Islet of Langerhans (tissue), 1 donor: Measurements from ENCODE around the gene BARHL1.
"Not testable (repeated sequence)": the region's sequence is repeated elsewhere in the genome, so short reads cannot be mapped to it uniquely, and the experiment has no call there.

Experiments used
- FAIRE-seq: peaks from one replicate; lab custom pipeline; 2011; peaks lifted over from hg19 to GRCh38; lab: Jason Lieb, UNC

Gene BARHL1

DNA sequence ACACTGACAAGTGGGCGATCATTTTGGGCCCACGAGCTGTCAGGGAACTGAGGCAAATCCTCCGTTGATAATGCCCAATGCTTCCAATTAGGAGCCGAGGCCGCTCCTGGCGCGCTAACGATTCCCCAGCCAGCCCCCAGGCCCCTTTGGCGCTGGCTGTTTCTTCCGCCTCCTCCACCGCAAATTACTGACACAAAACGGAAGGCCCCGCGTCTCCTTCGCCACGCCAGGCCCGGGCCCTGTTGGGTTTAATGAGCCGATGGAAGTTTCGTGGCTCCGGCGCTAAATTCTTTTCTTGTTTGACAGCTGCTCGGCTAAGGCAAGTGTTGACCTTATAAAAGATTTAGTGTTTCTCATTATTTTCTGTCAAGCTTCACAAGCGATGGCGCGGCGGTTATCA is 25.7 kb upstream of the BARHL1 start:
- FAIRE-seq, result no peak

DNA sequence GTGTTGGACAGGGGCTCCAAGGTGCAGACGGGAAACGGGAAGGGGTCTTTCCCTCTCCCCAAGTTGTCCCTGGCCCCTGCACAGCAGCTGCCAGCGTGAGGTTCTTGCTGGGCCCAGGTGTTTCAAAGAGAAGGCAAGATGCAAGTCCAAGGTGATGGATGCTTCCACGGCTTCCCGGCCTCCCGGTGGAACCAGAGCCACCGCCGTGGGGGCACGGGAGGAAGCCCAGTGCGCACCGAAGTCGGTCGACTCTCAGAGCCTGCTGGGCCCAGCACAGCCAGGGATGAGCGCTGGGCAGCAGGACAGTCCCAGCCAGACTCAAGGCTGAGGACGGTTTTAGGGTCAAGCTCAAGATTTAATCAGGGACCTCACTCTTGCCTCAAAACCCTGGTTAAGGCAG is 25.2 kb upstream of the BARHL1 start:
- FAIRE-seq, result no peak

DNA sequence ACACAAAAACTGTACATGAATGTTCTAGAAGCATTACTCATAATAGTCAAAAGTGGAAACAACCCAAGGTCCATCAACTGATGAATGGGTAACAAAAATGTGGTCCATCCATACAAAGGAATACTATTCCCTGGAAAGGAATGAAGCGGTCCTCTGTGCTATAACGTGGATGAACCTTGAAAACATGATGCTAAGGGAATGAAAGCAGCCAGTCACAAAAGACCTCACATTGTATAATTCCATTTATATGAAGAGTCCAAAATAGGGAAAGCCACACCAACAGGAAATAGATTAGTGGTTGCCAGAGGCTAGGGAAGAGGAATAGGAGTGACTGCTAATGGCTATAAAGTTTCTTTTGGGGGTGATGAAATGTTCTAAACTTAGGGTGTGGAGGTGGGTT is 22.7 kb upstream of the BARHL1 start:
- no peak for FAIRE-seq

DNA sequence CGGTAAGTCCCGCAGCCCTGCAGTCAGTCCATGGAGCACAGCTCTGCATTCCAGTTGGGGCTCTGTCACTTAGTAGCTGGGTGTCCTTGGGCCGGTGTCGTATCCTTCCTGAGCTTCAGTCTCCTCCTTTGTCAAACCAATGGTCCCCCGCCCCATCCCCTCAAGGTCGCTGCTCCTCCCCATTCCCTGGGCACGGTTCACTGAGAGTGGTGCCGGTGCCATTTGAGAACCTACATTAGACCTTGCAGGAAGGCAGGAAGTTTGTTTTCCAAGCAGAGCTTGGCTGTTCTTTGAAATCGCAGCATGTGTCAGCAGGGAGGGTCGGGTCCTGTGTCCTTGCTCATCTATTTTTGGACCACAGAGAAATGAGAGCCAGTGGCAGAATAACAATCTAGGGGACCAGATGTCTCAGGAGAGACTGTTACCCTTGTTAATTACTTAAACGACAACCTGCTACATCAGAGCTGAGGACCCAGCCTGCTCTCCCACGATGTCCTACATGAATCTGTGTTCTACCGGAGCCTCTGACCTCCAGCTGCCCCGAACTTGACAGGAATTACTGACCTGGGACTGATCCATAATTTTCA is 21.7 kb upstream of the BARHL1 start:
- no peak for FAIRE-seq

DNA sequence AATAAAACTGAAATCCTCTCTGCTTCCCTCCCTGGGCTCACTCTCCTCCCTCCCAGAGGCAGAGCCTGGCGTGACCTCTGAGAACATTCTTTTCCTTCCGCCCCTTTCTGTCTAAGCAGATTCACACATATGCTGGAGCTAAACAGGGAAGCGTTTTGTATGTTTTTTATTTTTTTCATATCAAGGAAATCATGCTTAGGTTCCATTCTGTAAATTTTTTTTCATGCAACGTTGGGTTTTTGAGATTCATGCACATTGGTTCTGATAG is 20.2 kb upstream of the BARHL1 start:
- FAIRE-seq, result no peak

DNA sequence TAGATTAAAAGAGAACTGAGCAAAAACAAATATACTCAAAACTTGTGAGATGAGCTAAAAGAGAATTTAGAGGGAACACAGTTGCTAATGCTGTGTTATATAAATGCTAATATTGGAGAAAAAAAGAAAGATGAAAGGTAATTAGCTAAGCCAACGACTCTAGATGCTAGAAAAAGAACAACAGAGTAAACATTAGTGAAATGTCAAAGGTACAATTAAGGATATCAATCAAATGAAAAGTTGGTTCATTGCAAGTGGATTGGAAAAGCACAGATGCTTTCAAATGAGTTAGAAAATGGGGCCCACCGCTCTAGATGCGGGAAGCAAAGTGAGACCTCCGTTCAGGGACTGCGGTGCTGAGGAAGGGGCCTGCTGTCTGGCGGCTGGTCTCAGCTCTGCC is 17.9 kb upstream of the BARHL1 start:
- FAIRE-seq, result no peak

DNA sequence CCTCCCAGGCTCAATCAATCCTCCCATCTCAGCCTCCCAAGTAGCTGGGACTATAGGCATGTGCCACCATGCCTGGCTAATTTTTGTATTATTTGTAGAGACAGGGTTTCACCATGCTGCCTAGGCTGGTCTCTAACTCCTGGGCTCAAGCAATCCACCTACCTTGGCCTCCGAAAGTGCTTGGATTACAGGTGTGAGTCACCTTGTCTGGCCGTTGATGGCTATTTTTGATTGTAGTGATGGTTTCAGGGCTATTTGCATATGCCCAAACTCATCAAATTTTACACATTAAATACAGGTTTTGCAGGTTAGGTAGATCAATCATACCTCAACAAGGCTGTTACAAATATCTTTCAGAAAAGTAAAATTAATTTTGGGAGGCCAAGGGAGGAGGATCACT is 13.6 kb upstream of the BARHL1 start:
- not testable (repeated sequence) for FAIRE-seq

DNA sequence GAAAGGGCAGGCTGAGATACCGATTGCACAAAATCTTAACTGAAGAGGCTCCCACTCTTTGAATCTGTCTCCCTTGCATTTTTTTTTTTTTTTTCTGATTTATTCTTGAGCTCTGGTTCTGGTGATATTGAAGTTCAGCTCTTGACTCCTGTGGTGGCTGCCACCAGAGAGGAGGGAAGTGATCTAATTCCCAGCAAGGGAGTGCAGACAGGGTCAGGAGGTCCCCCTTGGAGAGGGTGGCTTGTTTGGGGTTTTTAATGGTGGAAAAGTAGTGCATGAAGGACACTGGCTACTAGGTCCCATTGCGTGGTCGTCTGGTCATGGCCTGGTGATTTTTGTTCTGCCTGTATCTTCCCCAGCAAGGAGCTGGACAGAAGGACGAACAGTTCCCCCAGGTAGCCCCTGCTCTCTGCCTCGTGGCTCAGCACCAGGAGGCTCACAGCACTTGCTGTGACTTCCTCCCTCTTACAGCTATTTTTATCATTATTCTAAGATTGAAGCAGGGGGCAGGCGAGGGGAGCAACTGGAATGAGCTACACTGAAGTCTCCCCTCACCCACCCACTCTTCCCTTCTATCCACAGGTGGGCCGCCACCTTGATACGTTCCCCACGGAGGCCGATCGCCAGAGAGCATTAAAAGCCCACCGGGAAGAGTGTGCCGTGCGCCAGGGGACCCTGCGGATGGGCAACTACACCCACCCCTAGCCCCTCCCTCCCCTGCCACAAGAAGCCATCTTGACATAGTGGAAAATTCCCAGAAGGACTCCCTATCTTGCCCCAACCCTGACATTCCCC is 10.4 kb upstream of the BARHL1 start:
- no peak for FAIRE-seq

DNA sequence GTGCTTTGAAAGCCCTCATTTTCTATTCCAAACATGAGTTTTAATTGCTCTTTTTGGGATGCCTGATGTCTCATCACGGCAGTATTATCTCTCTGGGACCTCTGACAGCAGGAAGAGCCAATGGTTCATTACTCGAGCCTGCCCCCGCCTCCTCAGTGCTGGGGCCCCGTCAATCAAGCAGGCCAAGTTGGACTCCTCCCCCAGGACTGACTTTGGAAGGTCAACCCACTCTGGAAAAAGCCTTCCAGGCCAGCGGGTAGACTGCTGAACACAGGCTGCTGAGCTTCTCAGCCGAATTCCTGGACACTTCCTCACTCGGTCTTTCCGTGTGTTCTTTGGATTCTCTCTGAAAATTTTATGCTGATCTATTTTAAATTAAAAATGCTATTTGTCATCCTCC is 9.5 kb upstream of the BARHL1 start:
- no peak for FAIRE-seq

DNA sequence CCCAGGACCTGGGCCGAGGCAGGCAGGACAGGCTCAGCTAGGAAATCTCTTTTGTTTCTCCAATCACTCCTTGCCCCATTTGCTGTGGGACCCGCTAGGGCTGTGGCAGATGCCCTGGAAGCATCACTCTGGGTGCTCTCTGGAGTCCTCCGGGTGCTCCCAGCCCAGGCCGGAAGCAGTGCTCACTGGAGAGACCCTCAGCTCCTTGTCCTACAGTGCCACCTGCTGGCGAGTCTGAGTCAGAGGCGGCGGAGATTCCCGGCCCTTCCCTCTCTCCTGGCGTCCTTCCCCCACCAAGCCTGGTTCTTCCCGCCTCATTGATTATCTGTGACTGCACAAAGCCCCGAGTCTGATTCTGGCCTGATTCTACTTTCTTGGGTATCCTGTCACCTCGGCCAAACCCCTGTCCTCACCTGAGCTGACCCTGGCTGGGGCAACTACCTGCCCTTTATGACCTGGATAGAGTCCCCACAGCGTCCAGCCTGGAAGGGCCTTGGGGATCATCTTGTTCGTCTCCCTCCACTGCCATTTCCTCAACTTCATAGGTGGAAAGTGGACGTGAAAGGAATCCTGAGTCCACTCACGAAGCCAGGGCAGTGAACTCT is 7.3 kb upstream of the BARHL1 start:
- FAIRE-seq, result no peak

DNA sequence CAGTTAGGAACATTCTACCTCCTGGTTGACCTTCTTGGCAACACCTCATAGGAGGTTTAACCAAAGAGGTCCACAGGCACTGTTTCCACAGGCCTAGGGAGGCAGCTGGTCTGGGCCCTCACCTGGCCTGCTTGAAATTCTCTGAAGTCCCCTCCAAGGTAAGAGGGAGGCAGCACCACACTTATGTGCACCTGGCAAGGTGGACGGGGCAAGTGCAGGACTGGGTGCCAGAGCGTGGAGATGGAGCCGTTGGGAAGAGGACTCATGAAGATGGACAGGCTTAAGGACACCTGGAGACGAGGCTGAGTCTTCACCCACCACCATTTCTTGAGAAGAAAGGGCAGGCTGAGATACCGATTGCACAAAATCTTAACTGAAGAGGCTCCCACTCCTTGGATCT is 6.6 kb upstream of the BARHL1 start:
- FAIRE-seq, result no peak

DNA sequence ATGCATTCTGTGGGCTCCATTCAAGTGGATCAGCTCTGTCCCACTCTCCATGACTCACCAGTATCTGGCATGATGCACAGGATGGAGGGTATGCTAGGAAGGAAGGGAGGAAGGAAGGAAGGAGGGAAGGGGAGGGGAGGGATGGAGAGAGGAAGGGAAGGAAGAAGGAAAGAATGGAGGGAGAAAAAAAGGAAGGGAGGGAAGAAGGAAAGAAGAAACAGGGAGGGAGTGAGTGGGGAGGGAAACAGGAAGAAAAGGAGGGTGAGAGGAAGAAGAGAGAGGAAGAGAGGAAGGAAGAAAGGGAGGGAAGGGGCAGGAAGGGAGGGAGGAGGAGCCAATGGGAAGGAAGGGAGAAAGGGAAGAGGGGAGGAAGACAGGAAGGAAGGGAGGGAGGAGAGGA is 5.3 kb upstream of the BARHL1 start:
- FAIRE-seq, result no peak

DNA sequence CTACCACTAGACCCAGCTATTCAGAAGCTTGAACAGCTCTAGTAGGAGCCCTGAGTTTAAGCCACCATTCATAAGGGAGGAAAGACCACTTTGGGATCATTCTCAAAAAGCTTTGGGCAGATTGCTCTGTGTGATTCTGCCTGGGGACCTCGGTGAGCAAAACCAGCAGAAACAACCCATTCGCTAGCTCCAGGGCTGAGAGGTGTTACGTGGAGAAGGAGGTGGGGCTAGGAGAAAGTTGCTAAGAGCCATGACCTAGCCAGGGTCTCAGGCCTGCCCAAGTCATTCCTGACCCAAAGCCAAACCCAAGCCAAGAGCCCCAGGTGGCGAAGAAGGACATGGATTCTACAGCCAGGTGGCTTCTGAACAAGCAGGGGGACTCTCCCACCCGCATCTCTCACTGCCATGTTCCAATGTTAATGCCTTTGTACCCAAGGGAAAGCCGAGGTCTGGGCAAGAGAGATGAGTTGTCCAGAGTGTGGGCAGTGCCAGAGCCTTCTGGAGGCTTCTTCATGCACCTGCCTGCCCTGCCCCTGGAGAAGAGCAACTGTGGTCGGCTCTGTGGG is 4.0 kb upstream of the BARHL1 start:
- FAIRE-seq, result no peak

DNA sequence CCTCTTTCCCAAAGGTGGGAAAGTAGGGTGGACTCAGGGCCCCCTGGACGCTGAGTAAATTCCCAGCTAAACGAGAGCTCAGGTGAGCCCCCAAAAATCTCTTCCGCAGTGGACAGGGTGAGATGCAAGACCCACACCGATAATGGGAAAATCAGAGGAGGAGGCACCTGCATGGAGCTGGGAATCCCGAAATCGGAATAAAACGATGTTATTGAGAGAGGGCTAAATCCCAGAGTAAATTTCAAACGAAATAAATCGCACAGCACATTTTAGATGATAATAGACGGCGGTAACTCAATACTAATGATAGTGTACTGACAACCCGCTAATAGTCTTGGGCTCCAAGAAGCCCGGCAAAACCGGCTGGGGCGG is 3.0 kb upstream of the BARHL1 start:
- no peak for FAIRE-seq

DNA sequence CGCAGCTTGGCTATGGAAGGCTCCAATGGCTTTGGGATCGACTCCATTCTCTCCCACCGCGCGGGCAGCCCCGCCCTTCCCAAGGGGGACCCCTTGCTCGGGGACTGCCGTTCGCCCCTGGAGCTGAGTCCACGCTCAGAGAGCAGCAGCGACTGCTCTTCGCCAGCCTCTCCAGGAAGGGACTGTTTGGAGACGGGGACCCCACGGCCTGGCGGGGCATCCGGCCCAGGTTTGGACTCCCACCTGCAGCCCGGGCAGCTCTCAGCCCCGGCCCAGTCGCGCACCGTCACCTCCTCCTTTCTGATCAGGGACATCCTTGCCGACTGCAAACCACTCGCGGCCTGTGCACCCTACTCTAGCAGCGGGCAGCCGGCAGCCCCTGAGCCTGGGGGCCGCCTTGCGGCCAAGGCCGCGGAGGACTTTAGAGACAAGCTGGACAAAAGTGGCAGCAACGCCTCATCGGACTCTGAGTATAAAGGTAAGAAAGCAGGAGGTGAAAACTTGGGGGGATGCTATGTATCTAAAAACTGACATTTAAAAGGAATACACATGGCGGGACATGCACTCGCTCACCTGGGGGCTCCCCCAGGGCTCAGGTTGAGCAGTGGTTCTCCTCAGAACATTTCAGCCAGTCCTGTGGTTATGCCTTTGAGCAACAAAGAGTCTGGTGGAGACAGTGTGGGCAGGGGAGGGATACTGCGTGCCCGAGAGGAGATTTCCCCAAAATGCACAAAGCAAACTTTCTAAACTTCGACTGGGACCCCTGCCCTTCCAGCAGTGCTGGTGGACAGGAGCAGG is 579 bp downstream of the BARHL1 start:
- no peak for FAIRE-seq

DNA sequence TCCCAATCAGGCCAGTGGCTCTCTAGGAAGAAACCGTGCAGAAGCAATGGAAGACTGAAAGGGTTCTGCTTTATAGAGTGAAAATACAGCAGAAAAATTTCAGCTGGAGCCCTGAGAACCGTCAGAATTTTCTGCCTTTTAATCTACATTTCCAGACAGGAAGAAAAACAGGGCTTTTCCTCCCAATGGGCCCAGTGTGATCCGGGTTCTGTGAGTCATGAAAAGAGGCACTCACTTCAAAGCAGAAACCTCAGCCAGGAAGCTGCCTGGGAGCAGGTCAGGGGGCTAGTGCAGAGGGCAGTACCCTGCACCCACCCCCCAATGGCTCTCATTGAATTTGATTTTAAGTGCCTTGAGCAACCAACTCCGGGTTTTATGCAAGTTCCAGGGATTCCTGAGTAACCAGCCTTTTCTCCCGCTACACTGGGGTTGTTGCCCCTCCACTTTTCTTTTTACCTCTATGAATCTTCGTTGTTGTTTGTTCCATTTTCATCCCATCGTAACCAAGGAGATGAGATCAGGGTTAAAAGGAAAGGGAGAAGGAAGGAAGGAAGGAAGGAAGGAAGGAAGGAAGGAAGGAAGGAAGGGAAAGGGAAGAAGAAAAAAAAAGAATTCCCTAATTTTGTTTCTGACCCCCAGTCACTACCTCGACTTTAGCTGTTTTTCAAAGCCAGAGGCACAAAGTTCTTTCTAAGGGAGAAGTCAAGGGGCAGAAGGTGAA is 1.3 kb downstream of the BARHL1 start:
- no peak for FAIRE-seq

DNA sequence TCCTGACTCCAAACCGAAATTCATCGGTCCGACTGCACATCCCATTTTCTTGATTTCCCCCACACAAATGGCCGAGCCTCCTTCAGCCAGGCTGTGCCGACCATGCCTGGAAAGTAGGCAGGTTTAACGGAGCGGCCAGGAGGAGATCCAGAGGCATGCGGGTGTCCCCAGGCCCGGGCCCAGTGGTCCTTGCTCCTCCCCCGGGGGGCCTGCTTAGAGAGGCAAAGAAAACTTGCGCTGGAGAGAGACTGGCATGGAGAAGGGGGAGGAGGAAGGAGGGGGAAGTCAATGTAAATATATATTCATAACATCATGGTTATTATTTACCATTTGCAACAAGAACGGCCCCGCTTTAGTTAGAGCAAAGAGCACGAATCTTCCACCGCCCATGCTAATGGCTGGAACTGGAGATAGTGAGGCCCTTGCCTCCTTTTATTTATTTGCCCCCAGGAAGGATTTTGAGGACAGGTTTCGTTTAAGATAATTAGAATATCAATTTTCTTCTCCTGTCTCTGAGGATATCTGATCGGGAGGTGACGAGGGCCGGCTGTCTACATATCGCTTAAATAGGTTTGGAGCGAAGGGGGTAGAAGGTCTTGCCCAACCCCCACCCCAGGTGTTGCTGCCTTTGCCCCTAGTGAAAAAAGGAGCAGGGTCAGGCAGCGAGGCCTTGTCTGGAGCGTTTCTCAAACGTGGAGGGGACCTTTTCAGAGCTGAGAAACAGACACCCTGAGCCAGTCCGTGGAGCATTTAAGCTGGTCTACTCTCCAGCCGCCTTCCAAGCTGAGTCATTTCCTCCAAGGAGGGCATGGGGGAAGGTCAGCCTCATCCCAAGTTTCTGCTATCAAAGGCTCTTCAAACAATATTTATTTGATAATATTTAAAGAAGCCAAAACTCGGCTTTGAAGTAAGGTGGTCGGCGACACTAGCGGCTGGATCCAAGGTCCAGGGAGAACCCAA is 2.5 kb downstream of the BARHL1 start:
- no peak for FAIRE-seq

DNA sequence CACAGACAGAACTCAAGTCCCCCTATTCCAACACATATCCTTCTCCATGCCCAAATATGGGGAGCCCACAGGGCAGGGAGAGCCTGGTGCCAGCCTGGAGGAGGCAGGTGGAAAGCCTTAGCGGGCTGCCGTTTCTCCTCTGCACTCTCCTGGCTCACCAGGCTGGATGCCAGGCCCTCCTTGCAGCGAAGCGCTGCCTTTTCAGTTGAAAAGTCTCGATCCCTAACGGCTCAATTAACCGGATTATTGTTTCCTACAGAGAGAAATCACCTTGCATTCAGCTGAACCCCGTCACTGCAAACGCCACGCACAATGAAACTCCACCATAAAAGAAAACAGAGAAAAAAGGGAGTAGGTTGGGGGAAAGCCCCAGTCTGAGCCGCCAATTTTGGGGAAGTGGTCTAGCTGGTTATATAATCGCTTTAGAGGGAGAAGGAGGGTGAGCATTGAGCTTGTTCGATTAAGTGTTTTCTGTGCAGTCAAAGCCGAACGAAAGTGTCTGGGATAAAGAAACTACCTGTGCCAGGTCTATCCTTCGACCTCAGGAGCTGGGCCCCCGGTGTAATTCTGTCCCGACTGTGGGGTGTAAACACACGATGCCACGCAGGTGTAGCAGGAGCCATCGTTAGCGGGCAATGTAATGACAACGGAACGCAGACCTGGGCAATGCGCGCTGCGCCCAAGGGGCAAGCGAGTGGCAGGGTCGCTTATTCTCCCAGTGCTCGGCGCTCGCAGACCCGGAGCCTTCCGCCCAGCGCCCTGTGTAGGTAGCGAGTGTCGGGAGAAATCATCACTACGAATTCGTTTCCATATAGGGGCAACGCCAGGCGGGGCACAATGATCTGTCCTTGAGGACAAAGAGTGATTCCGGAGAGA is 3.8 kb downstream of the BARHL1 start:
- no peak for FAIRE-seq

DNA sequence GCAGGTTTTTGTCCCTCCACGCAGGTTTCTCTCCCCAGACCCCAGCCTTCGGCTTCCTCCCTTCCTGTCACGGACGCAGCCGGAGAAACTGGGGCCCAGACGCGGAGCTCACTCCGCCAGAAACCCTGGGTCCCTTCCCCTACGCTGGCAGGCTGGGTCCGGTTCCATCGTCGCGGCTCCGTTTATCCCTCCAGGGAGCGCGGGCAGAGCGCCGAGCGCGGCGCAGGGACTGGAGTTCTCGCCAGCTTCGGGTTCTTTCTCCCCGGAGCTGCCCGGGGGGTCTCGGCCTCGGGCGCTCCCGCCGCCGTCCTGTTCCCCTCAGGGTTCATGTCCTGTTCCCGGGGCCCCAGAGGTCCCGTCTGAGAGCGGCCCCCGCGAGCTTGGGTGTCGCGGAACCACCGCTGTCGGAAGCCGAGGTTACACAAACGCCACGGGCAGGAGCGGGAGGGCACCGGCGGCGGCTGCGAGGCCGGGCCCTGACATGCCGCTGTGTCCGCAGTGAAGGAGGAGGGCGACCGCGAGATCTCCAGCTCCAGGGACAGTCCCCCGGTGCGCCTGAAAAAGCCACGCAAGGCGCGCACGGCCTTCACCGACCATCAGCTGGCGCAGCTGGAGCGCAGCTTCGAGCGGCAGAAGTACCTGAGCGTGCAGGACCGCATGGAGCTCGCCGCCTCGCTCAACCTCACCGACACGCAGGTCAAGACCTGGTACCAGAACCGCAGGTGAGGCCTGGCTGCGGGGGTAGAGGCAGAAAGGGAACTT is 4.6 kb downstream of the BARHL1 start:
- no peak for FAIRE-seq

DNA sequence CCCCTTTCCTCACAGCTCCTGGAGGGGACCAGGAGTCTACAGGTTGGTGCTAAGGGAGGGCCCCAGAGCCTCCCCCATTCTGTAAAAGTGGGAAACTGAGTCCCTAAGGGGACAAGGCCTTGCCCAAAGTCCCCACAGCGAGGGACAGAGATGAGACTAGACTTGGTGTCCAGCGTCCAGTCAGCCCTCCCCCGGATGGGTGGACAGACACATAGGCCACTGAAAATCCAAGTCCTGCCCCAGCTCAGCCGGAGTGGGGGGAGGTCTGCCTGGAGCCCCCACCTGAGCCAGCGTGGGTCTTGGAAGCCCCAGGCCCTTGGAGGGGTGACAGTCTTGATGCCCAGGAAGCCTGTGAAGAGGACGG is 5.2 kb downstream of the BARHL1 start:
- no peak for FAIRE-seq
